CD4-positive, alpha-beta T cell treated with Interleukin-6 for 4 hours (primary cell): ENCODE results near the gene ZDHHC11B.
"Not testable (repeated sequence)": the region's sequence is repeated elsewhere in the genome, so short reads cannot be mapped to it uniquely, and the experiment has no call there.

ENCODE experiments used
- DNase-seq: peaks from one replicate; pipeline ENCODE4 v3.0.0-alpha.2; 2020; ENCODE audit warnings: mixed read lengths

The ZDHHC11B gene

GRCh38 chr5:751992-752391 lies 32.5 kb downstream of the ZDHHC11B start:
- not testable (repeated sequence) for DNase-seq

- no peak for DNase-seq
These were observed 33.0 kb downstream of the ZDHHC11B start for GRCh38 chr5:751496-751895.

GRCh38 chr5:750226-750625 lies 34.3 kb downstream of the ZDHHC11B start:
- DNase-seq = not testable (repeated sequence)

DNA sequence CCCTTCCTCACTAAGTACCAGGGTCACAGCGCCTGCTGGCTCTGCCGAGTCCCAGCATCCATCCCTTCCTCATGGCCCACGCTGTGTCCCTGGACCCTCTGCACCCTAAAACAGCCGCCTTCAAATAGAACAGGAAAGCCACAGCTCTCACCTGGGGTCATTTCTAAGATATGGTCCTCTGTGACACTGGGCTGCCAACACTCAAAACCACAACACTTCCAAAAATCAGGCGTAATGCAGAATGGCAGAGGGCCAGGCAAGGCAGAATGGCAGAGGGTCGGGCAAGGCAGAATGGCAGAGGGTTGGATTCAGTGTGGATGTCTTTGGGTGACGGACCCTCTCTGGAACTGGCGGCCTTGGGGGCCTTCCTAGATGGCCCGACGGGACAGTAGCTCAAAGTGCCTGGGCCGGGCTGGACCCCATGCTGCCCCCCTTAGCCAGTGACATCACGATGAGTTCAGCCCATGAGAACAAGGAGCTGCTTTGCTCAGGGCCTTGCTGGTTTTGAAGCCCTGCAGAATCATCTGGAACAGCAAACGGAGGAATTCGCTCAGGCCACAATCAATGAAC lies 35.3 kb downstream of the ZDHHC11B start:
- no peak for DNase-seq

DNA sequence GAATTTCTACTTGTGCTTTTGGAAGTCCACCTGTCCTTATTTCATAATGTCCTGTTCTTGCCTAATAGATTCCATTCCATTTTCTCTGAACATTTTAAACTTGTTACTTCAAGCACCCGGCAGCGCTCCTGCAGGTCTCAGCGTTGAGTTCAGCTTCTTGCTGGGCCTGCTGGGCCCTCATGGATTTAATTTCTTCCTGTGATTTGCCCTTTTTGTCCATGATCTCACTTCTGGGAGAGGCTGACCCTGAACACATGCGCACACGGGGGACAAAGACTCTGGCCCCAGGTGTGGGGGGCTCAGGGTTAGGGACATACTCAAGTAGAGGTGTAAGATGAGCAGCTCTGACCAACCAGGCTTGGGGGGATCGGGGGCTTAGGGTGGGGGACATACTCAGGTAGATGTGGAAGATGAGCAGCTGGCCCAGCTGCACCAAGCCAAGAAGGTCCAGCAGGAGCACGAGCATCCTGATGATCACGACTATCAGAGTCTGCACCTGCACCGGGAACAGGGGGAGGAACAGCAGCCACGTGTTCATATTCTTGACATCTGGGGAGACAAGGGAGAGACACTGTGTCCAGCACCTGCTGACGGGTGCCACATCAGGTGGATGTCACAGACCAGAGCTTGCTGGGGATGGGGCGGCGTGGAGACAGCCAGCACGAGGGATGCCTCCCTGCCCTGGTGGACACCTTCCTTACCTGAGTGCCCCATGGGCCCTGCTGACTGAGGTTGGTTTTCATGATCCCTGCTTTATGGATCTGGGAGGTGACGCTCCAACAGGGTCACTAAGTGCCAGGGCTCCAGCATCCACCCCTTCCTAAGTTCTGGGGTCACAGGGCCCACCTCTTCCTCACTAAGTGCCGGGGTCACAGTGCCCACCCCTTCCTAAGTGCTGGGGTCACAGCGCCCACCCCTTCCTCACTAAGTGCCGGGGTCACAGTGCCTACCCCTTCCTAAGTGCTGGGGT lies 36.2 kb downstream of the ZDHHC11B start:
- DNase-seq = not testable (repeated sequence)

DNA sequence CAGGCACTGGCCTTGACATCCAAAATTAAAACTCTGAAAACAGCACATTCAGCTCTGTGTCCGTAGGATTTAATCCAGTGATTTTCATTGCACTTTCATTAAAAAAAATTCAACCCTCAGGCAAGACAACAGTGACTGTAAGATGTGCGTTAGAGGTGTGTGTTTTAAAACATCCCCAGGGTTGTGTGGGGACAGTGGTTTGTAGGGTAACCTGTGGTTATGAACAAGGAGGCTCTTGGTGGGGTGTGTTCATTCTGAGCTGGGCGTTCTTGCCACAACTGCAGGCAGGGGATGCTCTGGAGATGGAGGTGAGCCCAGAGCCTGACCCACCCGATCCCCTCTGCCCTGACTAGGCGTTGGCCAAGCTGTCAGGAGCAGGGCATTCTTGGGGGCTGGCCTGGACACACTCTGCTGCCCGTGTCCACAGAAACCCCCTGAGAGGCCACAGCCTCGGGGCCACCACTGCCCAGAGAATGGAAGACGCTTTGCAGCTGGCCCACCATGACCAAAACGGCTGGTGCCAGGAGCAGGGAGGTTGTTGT lies 37.2 kb downstream of the ZDHHC11B start:
- DNase-seq = not testable (repeated sequence)

DNA sequence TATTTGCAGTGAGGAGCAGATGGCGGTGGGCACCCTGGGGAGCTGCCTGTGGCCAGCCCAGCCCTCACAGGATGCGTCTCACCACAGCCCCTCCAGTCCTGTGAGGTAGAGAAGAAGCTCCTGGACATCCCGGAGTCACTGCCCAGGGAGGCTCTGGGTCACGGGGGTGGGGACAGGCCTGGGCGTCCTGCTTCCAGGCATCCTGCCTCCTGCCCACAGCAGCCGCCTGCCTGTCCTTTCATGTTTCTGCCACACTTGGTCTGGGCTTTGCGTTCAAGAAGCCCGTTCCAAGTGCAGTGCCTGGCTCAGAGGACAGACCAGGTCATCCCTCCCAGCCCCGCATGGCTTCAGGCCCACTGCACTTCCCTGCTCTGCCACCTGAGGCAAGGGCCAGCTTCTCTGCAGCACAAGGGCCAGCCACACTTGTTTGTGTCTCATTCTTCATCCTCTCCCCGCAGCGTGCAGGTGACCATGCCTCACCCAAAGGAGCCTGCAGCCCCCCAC lies 38.2 kb downstream of the ZDHHC11B start:
- no peak for DNase-seq

- DNase-seq = not testable (repeated sequence)
These were observed 39.0 kb downstream of the ZDHHC11B start for GRCh38 chr5:745272-746142.

GRCh38 chr5:743696-744404 lies 40.7 kb downstream of the ZDHHC11B start:
- not testable (repeated sequence) for DNase-seq

DNA sequence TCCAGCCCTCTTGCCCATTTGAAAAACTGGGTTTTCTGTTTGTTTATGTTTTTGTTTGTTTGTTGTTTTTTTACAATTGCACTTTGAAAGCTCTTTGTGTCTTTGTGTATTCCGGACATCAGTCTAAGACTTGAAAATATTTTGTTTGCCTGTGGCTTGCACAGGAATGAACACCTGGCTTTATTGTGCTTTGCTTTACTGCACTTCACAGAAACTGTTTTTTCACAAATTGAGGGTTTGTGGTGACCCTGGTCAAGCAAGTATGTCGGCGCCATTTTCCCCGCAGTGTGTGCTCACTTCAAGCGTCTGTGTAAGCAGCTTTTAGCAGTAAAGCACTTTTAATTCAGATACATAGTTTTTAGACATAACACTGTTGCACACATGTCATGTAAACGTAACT lies 42.3 kb downstream of the ZDHHC11B start:
- DNase-seq = not testable (repeated sequence)

GRCh38 chr5:734145-734544 lies 50.4 kb downstream of the ZDHHC11B start:
- DNase-seq = not testable (repeated sequence)

DNA sequence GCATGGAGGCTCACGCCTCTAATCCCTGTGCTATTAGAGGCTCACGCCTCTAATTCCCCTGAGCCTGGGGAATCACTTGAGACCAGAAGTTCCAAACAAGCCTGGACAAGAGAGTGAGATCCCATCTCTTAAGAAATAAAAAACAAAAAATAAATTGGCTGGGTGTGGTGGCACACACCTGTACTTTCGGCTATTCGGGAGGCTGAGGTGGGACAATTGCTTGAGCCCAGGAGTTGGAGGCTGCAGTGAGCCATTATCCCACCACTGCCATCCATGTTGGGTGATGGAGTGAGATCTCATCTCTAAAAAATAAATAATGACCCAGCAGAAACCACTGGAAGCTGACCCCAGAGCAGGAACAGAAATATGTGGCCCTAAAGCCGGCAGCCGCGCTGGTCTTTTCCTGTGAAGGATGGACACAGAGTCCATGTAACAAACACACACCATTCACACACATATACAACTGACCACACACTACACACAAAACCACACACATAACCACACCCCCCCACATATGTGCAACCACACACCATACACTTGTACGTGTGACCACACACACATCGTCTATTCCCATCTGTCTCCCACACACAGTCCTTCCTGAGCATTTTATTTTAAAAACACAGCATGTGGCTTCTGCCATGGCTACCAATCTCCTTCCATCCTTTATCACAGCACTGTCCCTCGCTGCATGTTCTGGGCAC lies 51.6 kb downstream of the ZDHHC11B start:
- DNase-seq = not testable (repeated sequence)

- not testable (repeated sequence) for DNase-seq
These were observed 55.3 kb downstream of the ZDHHC11B start for GRCh38 chr5:729225-729624.

DNA sequence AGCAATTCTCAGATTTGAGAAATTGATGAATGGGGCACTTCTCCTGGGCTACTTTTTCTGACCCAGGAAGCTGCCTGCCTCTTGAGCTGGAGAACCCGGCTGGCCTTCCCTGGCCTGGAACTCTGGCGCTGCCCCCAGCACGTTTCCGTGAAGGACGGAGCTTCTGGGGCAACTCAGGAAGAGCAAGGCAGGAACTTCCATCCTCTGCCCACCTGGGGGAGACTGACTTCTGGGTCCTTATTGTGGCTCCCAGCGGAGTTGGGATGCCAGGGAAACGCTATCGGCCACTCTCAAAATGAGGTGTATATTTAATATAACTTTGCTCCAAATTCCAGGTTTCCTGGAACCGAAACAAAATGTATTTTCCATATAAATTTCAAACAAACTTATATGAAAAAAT lies 57.4 kb downstream of the ZDHHC11B start:
- not testable (repeated sequence) for DNase-seq

DNA sequence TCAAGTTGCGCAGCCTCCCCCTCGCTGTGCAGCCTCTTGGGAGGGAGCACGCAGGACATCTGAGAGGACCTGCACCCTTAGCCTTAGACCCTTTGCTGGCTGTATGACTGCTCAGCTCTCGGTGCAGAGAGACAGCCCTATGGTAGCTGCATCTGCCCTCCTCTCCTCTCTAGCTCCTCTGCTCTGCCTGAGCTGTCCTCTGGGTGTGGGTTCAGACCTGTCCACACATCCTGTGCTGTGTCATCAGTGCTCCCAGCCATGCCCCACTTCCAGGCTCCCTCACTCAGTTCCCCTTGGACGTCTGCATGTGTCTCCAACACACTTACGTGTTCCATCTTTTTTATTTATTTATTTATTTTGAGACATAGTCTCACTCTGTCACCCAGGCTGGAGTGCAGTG lies 60.7 kb downstream of the ZDHHC11B start:
- DNase-seq = not testable (repeated sequence)

- DNase-seq = not testable (repeated sequence)
These were observed 61.2 kb downstream of the ZDHHC11B start for GRCh38 chr5:723309-723708.

- DNase-seq = not testable (repeated sequence)
These were observed 65.2 kb downstream of the ZDHHC11B start for GRCh38 chr5:719379-719778.

DNA sequence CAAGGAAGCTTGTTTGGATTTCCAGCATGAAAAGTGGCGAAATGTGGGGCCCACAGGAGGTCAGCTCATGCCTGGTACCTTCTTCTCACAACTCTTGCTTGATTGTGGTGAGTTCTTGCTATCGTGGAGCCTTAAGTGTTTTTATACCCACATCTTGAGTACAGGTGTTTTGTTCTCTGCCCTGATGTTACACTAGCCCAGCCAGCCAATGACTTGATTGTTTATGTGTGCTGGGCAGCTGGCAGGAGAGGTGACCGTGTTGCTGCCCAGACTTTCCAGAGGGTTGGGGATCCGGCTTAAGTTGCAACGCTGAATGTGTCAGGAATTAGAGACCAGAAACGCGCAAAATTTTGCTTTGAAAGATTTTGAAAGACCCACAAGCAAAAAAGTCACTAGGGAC lies 67.4 kb downstream of the ZDHHC11B start:
- DNase-seq = no peak

DNA sequence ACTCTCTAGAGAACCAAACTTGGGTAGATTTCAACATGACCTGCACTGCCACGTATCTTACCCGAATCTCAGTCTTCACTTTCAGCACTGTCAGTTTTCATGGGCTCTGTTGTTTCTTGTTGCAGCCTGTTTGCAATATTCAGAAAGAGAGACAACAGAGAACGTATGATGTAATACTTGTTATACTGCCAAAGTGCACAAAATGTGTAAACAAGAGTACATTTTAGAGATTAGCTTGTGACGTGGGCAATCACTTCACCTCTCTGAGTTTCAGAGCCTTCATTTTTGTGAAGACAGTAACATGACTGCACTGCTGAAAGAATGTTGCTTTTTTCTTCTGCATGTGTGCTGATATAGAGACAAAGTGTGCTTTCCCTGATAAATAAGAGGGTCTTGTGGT lies 67.8 kb downstream of the ZDHHC11B start:
- DNase-seq = not testable (repeated sequence)

DNA sequence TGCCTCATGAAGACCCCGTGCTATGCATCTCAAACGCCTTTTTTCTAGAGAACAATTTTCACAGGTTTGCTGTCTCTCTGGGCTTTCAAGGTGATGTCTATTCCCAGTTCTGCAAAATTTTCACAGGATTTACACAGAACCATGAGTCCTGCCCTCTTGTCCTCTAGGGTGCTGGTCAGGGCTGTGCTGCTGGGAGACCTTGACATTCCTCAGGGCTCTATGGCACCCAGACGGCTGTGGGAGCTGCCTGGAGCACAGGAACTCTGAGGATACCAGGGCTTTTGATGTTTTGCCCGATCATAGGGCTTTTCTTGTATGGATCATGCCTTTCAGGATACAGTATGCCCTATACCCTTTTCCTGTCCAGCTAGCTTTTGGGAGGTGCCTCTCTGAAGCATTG lies 68.9 kb downstream of the ZDHHC11B start:
- DNase-seq = not testable (repeated sequence)
